ENCODE results near the gene CALD1. TPM values are rescaled to one million over a fixed set of nuclear protein-coding genes. Genes with fewer than 3 reads are reported as not detected.
A peak's percentile ranks its signal among the peaks of the same experiment; 100 is the strongest.

CALD1 gene
- total and polyA plus RNA-seq, 10 donors = 42.4 to 333 (median 212) TPM

DNA sequence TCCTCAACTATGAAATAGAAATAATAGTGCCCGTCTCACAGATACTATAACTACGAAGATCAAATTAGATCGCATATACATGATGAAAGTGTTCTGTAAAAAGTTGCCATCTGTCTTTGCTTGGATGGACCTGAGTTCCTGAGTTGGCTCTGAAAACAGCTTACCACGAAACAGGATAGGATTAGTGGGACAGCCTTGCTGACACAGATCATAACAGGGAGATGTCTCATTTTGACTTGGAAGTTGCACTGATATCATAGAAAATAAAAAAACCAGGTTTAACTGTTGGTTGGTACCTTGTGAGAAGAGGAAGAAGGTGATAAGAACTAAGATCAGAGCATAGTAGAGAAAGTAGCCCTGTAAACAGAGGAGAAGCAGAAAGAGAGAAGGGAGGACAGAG, 127.6 kb downstream of the CALD1 start:
- intact Hi-C loops (cut with DNase I; ENCODE audit: low total_unique reads) = no loop called here
- TF ChIP-seq, protein P1, sequence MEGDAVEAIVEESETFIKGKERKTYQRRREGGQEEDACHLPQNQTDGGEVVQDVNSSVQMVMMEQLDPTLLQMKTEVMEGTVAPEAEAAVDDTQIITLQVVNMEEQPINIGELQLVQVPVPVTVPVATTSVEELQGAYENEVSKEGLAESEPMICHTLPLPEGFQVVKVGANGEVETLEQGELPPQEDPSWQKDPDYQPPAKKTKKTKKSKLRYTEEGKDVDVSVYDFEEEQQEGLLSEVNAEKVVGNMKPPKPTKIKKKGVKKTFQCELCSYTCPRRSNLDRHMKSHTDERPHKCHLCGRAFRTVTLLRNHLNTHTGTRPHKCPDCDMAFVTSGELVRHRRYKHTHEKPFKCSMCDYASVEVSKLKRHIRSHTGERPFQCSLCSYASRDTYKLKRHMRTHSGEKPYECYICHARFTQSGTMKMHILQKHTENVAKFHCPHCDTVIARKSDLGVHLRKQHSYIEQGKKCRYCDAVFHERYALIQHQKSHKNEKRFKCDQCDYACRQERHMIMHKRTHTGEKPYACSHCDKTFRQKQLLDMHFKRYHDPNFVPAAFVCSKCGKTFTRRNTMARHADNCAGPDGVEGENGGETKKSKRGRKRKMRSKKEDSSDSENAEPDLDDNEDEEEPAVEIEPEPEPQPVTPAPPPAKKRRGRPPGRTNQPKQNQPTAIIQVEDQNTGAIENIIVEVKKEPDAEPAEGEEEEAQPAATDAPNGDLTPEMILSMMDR (IDR thresholded peaks at IDR 0.05 in 8 of 11, conservative IDR thresholded peaks at IDR 0.05 in 3 of 11) = no peak
- TF ChIP-seq POLR2A (IDR thresholded peaks at IDR 0.05) (no peak), POLR2AphosphoS5 (IDR thresholded peaks at IDR 0.05) (no peak)
- H3K27me3 ChIP-seq (replicated peaks in 1 of 7) = no peaks in the 10 kb centered on the region

DNA sequence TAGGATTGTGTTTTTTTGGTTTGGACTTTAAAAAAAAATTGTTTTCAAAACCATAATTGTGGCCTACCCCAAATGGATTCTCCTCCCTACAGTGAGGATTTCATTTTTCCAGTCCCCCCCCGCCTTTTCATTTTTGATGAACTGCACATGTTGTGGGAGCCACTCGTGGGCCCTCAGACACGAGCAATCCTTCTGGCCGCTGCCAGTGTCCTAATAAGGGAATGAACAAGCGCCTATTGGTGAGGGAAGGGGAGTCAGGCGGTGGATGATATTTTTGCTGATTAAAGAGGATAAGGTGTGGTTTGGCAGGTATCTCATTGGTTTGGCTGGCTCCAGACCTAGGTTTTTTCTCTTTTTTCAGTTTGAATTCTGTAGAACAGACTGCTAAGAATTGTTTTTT, 128.2 kb downstream of the CALD1 start:
- H3K27ac ChIP-seq = peak overlapping the region in 3 of 8 donors; percentile 5 to 50 (median 17)
- intact Hi-C loops (cut with DNase I; ENCODE audit: low total_unique reads) = no loop called here
- 67 to 76% (median 75%) methylated on average over 6 of the region's 6 CpGs for WGBS, 5 donors

More for the DNA sequence above, 127.6 kb downstream of the CALD1 start:
- Histone ChIP-seq H3K36me3 (no peaks in the 10 kb centered on the region), H3K9me3 (no peaks in the 10 kb centered on the region), H3K27ac (peak overlapping the region in 1 of 8 donors; percentile 41), H3K4me1 (peaks cover 0 to 20% (median under 1%) of the 10 kb centered on the region in 6 donors), H3K4me3 (no peak overlapping the region)
- DNase-seq = no peak
- 82 to 95% (median 87%) methylated on average over 4 of the region's 4 CpGs for WGBS, 5 donors

DNA sequence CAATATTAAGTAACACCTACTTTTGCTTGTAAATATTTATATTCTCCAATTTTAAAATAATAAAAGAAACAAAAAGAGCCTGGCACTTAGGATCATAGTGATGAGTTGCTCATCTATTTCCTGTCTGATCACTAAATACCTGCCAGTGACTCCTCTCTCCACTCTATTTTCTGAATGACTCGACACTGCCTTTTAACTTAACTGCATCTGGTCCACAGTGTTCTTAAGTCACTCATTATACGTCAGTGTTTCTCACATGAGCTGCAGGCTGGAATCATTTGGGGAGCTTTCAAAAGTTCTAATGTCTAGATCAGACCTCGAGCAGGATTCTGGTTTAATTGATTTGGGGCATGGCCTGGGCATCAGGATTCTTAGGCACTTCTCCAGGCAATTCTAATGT, 128.9 kb downstream of the CALD1 start:
- Histone ChIP-seq H3K36me3 (no peaks in the 10 kb centered on the region), H3K27ac (peak overlapping the region in 2 of 8 donors; percentile 17 to 50), H3K27me3 (replicated peaks in 1 of 7) (no peaks in the 10 kb centered on the region), H3K4me3 (no peak overlapping the region), H3K9me3 (no peaks in the 10 kb centered on the region), H3K4me1 (peaks cover 0 to 20% (median 0%) of the 10 kb centered on the region in 6 donors)
- TF ChIP-seq POLR2AphosphoS5 (IDR thresholded peaks at IDR 0.05) = no peak
- TF ChIP-seq POLR2A (IDR thresholded peaks at IDR 0.05) = no peak
- TF ChIP-seq, protein P1 (IDR thresholded peaks at IDR 0.05 in 8 of 11, conservative IDR thresholded peaks at IDR 0.05 in 3 of 11) = no peak
- 54 to 77% (median 73%) methylated on average over 3 of the region's 3 CpGs for WGBS, 5 donors
- no peak for DNase-seq
- intact Hi-C loops (cut with DNase I; ENCODE audit: low total_unique reads) = no loop called here

More for the DNA sequence above, 128.2 kb downstream of the CALD1 start:
- Histone ChIP-seq H3K9me3 (no peaks in the 10 kb centered on the region), H3K4me1 (peaks cover 0 to 20% (median 0%) of the 10 kb centered on the region in 6 donors), H3K27me3 (replicated peaks in 1 of 7) (no peaks in the 10 kb centered on the region), H3K36me3 (no peaks in the 10 kb centered on the region), H3K4me3 (no peak overlapping the region)
- TF ChIP-seq, protein P1 (IDR thresholded peaks at IDR 0.05 in 8 of 11, conservative IDR thresholded peaks at IDR 0.05 in 3 of 11) = no peak
- no peak for TF ChIP-seq POLR2AphosphoS5 (IDR thresholded peaks at IDR 0.05)
- TF ChIP-seq POLR2A (IDR thresholded peaks at IDR 0.05) = no peak
- DNase-seq = no peak

DNA sequence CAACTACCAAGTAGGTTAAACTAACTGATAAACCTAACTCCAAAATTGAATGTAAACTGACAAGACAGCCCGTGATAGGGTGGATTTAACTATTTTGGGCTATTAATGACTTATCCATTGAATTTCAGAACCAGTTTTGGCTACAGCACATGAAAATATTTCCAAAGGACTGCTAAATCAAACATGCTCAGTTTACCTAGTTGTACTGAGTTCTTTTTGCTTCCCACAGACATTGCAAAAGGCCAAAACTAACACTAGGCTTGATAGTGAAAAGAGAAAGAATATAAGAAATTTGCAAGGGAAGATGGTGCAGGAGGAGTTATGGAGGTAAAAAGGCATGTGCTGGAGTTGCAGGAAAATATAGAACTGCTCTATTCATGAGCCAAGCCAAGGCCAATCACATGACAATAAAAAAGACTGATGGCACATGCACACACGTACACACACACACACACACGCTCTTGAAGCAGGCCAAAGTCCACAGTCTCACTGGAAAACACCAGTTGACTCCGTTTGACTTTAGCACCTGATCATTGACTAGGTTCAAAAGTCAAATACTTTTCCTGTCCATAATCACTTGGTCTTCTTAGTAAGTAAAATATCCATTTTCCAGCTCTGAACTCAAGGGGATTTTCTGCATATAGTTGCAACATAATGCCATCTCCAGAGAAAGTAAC, 130.9 kb downstream of the CALD1 start:
- intact Hi-C loops (cut with DNase I; ENCODE audit: low total_unique reads) = no loop called here
- Histone ChIP-seq H3K4me1 (peaks cover 0 to 8% (median 0%) of the 10 kb centered on the region in 6 donors), H3K4me3 (no peak overlapping the region), H3K27me3 (replicated peaks in 1 of 7) (no peaks in the 10 kb centered on the region), H3K9me3 (no peaks in the 10 kb centered on the region), H3K27ac (peak overlapping the region in 2 of 8 donors; percentile 30 to 50), H3K36me3 (no peaks in the 10 kb centered on the region)
- WGBS, 5 donors = 70 to 92% (median 78%) methylated on average over 4 of the region's 4 CpGs
- TF ChIP-seq, protein P1 (IDR thresholded peaks at IDR 0.05 in 8 of 11, conservative IDR thresholded peaks at IDR 0.05 in 3 of 11) = no peak
- no peak for TF ChIP-seq POLR2A (IDR thresholded peaks at IDR 0.05)
- TF ChIP-seq POLR2AphosphoS5 (IDR thresholded peaks at IDR 0.05) = no peak
- DNase-seq = no peak

Measured in spleen (tissue), 11 donors.